H1 (cell line): Measurements from ENCODE around the gene PSORS1C2. TPM values are rescaled to one million over a fixed set of nuclear protein-coding genes. Genes with fewer than 3 reads are reported as not detected.

ENCODE experiments used
- CTCF ChIA-PET: fragments of 300-600 bp; sonication (Branson Sonifier 250); formaldehyde crosslinking; loops from one replicate; lab custom pipeline; 2021; ENCODE audit not compliant: partially characterized antibody; lab: Charles Lee
- POLR2A ChIA-PET: fragments of 300-600 bp; sonication (Branson Sonifier 250); formaldehyde crosslinking; loops from one replicate; lab custom pipeline; 2021; ENCODE audit warnings: inconsistent platforms; ENCODE audit not compliant: partially characterized antibody; lab: Charles Lee
- DNase-seq, 2 experiments: peaks; one replicate each; pipeline versions ENCODE4 v3.0.0 to v3.0.0-alpha.2; 2010 to 2022; ENCODE audit warnings: low spot score in 2 of 2, low read depth in 1 of 2, mixed read lengths in 1 of 2
- FAIRE-seq: peaks from 2 replicates; lab custom pipeline; 2011; peaks lifted over from hg19 to GRCh38; lab: Jason Lieb, UNC
- H2AFZ ChIP-seq: 2 replicates; pipeline ENCODE4 v1.8.1; 2012; ENCODE audit warnings: low read length, inconsistent platforms
- H2AK5ac ChIP-seq: 2 replicates; pipeline ENCODE4 v1.6.1; 2013; ENCODE audit warnings: low read depth, low read length
- H2BK120ac ChIP-seq: replicated peaks from 2 replicates; pipeline ENCODE3; 2013; ENCODE audit warnings: low read depth, low read length, inconsistent platforms
- H2BK12ac ChIP-seq: 2 replicates; pipeline ENCODE4 v1.6.1; 2013; ENCODE audit warnings: low read depth, low read length
- H2BK15ac ChIP-seq: 2 replicates; pipeline ENCODE4 v1.6.1; 2013; ENCODE audit warnings: low read length
- H2BK20ac ChIP-seq: 2 replicates; pipeline ENCODE4 v1.6.1; 2013; ENCODE audit warnings: low read length
- H2BK5ac ChIP-seq: 2 replicates; pipeline ENCODE4 v1.6.1; 2013; ENCODE audit warnings: low read depth, low read length
- H3K14ac ChIP-seq: 2 replicates; pipeline ENCODE4 v1.6.1; 2013; ENCODE audit warnings: inconsistent platforms; ENCODE audit not compliant: insufficient read length
- H3K18ac ChIP-seq: 2 replicates; pipeline ENCODE4 v1.6.1; 2013; ENCODE audit warnings: low read length; ENCODE audit errors: extremely low read depth
- H3K23ac ChIP-seq: 2 replicates; pipeline ENCODE4 v1.6.1; 2013; ENCODE audit warnings: inconsistent platforms; ENCODE audit not compliant: insufficient read length
- H3K23me2 ChIP-seq: 2 replicates; pipeline ENCODE4 v1.6.1; 2013; ENCODE audit warnings: low read depth, low read length
- H3K27ac ChIP-seq: 2 replicates; pipeline ENCODE4 v1.6.1; 2011; ENCODE audit warnings: low read depth, low read length, inconsistent platforms
- H3K27me3 ChIP-seq, 4 experiments: replicated peaks in 1 of 4; 1 replicate in 1 of 4; 2 replicates in 3 of 4; pipeline versions ENCODE4 v1.6.1 to v1.8.1; 2011 to 2013; ENCODE audit warnings: low read length in 3 of 4, mild to moderate bottlenecking in 3 of 4, inconsistent platforms in 2 of 4, mixed read lengths in 2 of 4, moderate library complexity in 1 of 4; ENCODE audit not compliant: control insufficient read depth in 3 of 4, insufficient read depth in 3 of 4; ENCODE audit errors: extremely low read depth in 1 of 4
- H3K36me3 ChIP-seq, 4 experiments: 2 replicates each; pipeline versions ENCODE4 v1.6.1 to v1.8.1; 2011 to 2013; ENCODE audit warnings: mild to moderate bottlenecking in 4 of 4, low read length in 3 of 4, moderate library complexity in 2 of 4, control low read depth in 1 of 4, inconsistent platforms in 1 of 4; ENCODE audit not compliant: insufficient read depth in 4 of 4, control insufficient read depth in 2 of 4
- H3K4ac ChIP-seq: replicated peaks from 2 replicates; pipeline ENCODE3; 2013; ENCODE audit warnings: low read length, low read depth, mixed read lengths, inconsistent platforms; ENCODE audit not compliant: insufficient read length
- H3K4me1 ChIP-seq, 4 experiments: replicated peaks in 1 of 4; 1 replicate in 1 of 4; 2 replicates in 3 of 4; pipeline versions ENCODE4 v1.6.1 to v1.8.1; 2011 to 2013; ENCODE audit warnings: low read length in 3 of 4, inconsistent platforms in 2 of 4, mixed read lengths in 1 of 4; ENCODE audit not compliant: insufficient read depth in 4 of 4, control insufficient read depth in 3 of 4
- H3K4me2 ChIP-seq, 2 experiments: 2 replicates each; pipeline versions ENCODE4 v1.6.1 to v1.8.1; 2011 to 2013; ENCODE audit warnings: low read depth in 2 of 2, low read length in 2 of 2, control low read depth in 1 of 2, inconsistent platforms in 1 of 2, mild to moderate bottlenecking in 1 of 2; ENCODE audit not compliant: insufficient read depth in 1 of 2
- H3K4me3 ChIP-seq, 4 experiments: fragments of 200-600, 300-600 bp in 1 of 4; sonication (generic), shearing (Covaris generic), sonication (Bioruptor Twin) in 1 of 4; 2 replicates each; pipeline versions ENCODE4 v1.5.1 to v1.8.1; 2011 to 2016; ENCODE audit warnings: low read length in 4 of 4, low read depth in 3 of 4, control low read depth in 2 of 4, inconsistent platforms in 2 of 4, mild to moderate bottlenecking in 2 of 4, mixed read lengths in 1 of 4, moderate library complexity in 1 of 4; ENCODE audit not compliant: insufficient read depth in 2 of 4; ENCODE audit errors: extremely low read depth in 1 of 4
- H3K56ac ChIP-seq: replicated peaks from 2 replicates; pipeline ENCODE3; 2013; ENCODE audit warnings: low read depth, mild to moderate bottlenecking, mixed read lengths, low read length, inconsistent platforms; ENCODE audit not compliant: insufficient read length
- H3K79me1 ChIP-seq: 2 replicates; pipeline ENCODE4 v1.6.1; 2013; ENCODE audit warnings: low read depth, low read length, control low read depth
- H3K79me2 ChIP-seq, 2 experiments: 2 replicates each; pipeline versions ENCODE4 v1.6.1 to v1.8.1; 2012 to 2013; ENCODE audit warnings: low read length in 2 of 2, mild to moderate bottlenecking in 2 of 2, inconsistent platforms in 1 of 2; ENCODE audit not compliant: insufficient read depth in 2 of 2, control insufficient read depth in 1 of 2
- H3K9ac ChIP-seq, 4 experiments: replicated peaks in 1 of 4; 1 replicate in 1 of 4; 2 replicates in 3 of 4; pipeline versions ENCODE4 v1.6.1 to v1.8.1; 2011 to 2013; ENCODE audit warnings: low read depth in 3 of 4, low read length in 3 of 4, control low read depth in 2 of 4, mild to moderate bottlenecking in 2 of 4, moderate library complexity in 2 of 4, inconsistent platforms in 1 of 4; ENCODE audit errors: extremely low read depth in 1 of 4
- H3K9me3 ChIP-seq, 2 experiments: 2 replicates each; pipeline versions ENCODE4 v1.6.1 to v1.8.1; 2012 to 2013; ENCODE audit warnings: mild to moderate bottlenecking in 2 of 2, moderate library complexity in 2 of 2, control low read depth in 1 of 2, inconsistent platforms in 1 of 2, low read depth in 1 of 2, low read length in 1 of 2, mixed read lengths in 1 of 2; ENCODE audit not compliant: insufficient read depth in 2 of 2
- H4K20me1 ChIP-seq, 2 experiments: replicated peaks in 1 of 2; 2 replicates each; pipeline versions ENCODE3 to v1.8.1; 2011 to 2013; ENCODE audit warnings: inconsistent platforms in 2 of 2, low read length in 2 of 2, mild to moderate bottlenecking in 1 of 2; ENCODE audit not compliant: insufficient read depth in 2 of 2, control insufficient read depth in 1 of 2
- H4K5ac ChIP-seq: 2 replicates; pipeline ENCODE4 v1.6.1; 2013; ENCODE audit warnings: low read length, low read depth, mixed read lengths, inconsistent platforms; ENCODE audit not compliant: insufficient read length
- H4K8ac ChIP-seq: 2 replicates; pipeline ENCODE4 v1.8.0; 2013; ENCODE audit warnings: mild to moderate bottlenecking, moderate library complexity, low read length, inconsistent platforms; ENCODE audit not compliant: insufficient read depth; ENCODE audit errors: extremely low read depth
- H4K91ac ChIP-seq: replicated peaks from 2 replicates; pipeline ENCODE3; 2013; ENCODE audit warnings: low read length, mixed read lengths, inconsistent platforms; ENCODE audit not compliant: insufficient read length
- CEBPB ChIP-seq: IDR thresholded peaks from 2 replicates; pipeline ENCODE4 v1.6.1; 2012; ENCODE audit warnings: low read depth, low read length
- JUN ChIP-seq: IDR thresholded peaks from 2 replicates; pipeline ENCODE4 v1.6.1; 2011; ENCODE audit warnings: low read depth, mild to moderate bottlenecking, improper control_type of control experiment, low read length
- KDM5A ChIP-seq: fragments of 200-600 bp; IDR thresholded peaks from 2 replicates; pipeline ENCODE4 v1.7.1; 2012; ENCODE audit warnings: mild to moderate bottlenecking, low read length, inconsistent platforms, mixed read lengths
- RBBP5 ChIP-seq: IDR thresholded peaks from 2 replicates; pipeline ENCODE4 v1.7.1; 2012; ENCODE audit warnings: low read depth, mild to moderate bottlenecking, inconsistent platforms, low read length, moderate library complexity, borderline replicate concordance
- SAP30 ChIP-seq: fragments of 300-600 bp; sonication (generic); IDR thresholded peaks from 2 replicates; pipeline ENCODE4 v1.7.1; 2012; ENCODE audit warnings: low read length, moderate library complexity, mild to moderate bottlenecking, inconsistent platforms; ENCODE audit not compliant: insufficient read depth, insufficient replicate concordance
- WGBS, 2 experiments: shearing (Covaris generic) in 1 of 2; methylation state at CpG; one replicate each; pipeline versions ENCODE4 v1.1.6 to v1.1.7; 2013 to 2015; ENCODE audit warnings: low lambda C conversion rate in 2 of 2, mixed read lengths in 2 of 2, inconsistent platforms in 1 of 2, low coverage in 1 of 2, missing lambda C conversion rate in 1 of 2; ENCODE audit not compliant: insufficient replicate concordance in 2 of 2, insufficient coverage in 1 of 2, insufficient read length in 1 of 2; ENCODE audit errors: extremely low coverage in 1 of 2, missing lambda C conversion rate in 1 of 2; 5-methylcytosine and 5-hydroxymethylcytosine counted together
- polyA plus RNA-seq, 7 experiments: library from polyadenylated mRNA; depleted of rRNA in 3 of 7; stranded (reverse) in 5 of 7; unstranded in 2 of 7; fragments of >200 nt in 5 of 7; fragments of 200-250 nt in 2 of 7; gene quantifications; 1 replicate in 5 of 7; 2 replicates in 1 of 7; 4 replicates in 1 of 7; pipeline versions ENCODE4 v1.2.1 to v1.2.3, GENCODE V29; 2011 to 2013; ENCODE audit warnings: missing spikeins in 2 of 7, mixed read lengths in 2 of 7
- total RNA-seq: library from RNA; stranded (reverse); fragmentation: NEBNext Ultra II Directional; extraction: Animal tissue kit (Norgen Biotek cat#: 25700); gene quantifications from 2 replicates; pipeline ENCODE4 v1.2.1, GENCODE V29; 2021

Gene PSORS1C2
- total and polyA plus RNA-seq, 2 of the 8 experiments (the other 6 are each of a cell fraction or from before 2014, with no cell fraction given): 0.11 TPM; not detected in 1

- H3K79me2 ChIP-seq: peaks cover 0 to 27% of the 10 kb centered on the region in 2 experiments; a peak in 2 of 4 replicates
- H3K9me3 ChIP-seq: no peaks in the 10 kb centered on the region; a peak in 1 of 4 replicates
- no peak overlapping the region for H3K4me3 ChIP-seq
- H3K4me1 ChIP-seq: peaks cover 9 to 24% (median 16%) of the 10 kb centered on the region in 4 experiments
- FAIRE-seq (no peak), DNase-seq (no peak)
- WGBS, 2 experiments: 85% methylated on average over 8 of the region's 8 CpGs; no CpG with 5 or more reads in 1 of the 2 experiments
- no peak overlapping the region for H4K5ac ChIP-seq
- H3K36me3 ChIP-seq: no peaks in the 10 kb centered on the region
- H2AFZ ChIP-seq: no peak overlapping the region
- no peaks in the 10 kb centered on the region for H4K20me1 ChIP-seq
- peak overlapping the region; percentile 90; the same call in 1 of the 2 replicates for H2BK12ac ChIP-seq
- peak overlapping the region; percentile 99 for H2BK15ac ChIP-seq
- H3K23ac ChIP-seq: no peak overlapping the region
- ChIA-PET CTCF (interaction anchor here (1.6 kb wide), 1 partner anchor 9 kb away, joined by 3 read pairs; no protein-coding TSS in a partner anchor), POLR2A (interaction anchor here (0.6 to 68.5 kb wide), 3 partner anchors 10 to 31 kb away, joined by 3 to 2251 read pairs (median 2251); partner anchors contain the start of genes CCHCR1, CDSN, POU5F1 and PSORS1C1)
- H4K91ac ChIP-seq: peak overlapping the region; percentile 68
- peak overlapping the region; percentile 70; the same call in 1 of the 2 replicates for H2AK5ac ChIP-seq
- no peak overlapping the region for H4K8ac ChIP-seq
- H2BK120ac ChIP-seq: no peak overlapping the region
- H3K56ac ChIP-seq: no peak overlapping the region
- 0 out of 2 replicates have a peak overlapping the region, but pooled peaks have one; percentile 10 for H2BK5ac ChIP-seq
- no peak overlapping the region for H3K9ac ChIP-seq
- H3K27ac ChIP-seq: no peak overlapping the region
- no peak overlapping the region for H3K14ac ChIP-seq
- H3K79me1 ChIP-seq: peaks cover 4% of the 10 kb centered on the region
- H3K27me3 ChIP-seq: no peaks in the 10 kb centered on the region
- no peak overlapping the region for H3K4me2 ChIP-seq
- no peak overlapping the region for H3K4ac ChIP-seq
- H2BK20ac ChIP-seq: peak overlapping the region; percentile 86; the same call in 1 of the 2 replicates
- H3K23me2 ChIP-seq: no peaks in the 10 kb centered on the region; the same call in 1 of the 2 replicates
- no peak overlapping the region; the same call in 1 of the 2 replicates for H3K18ac ChIP-seq
- TF ChIP-seq RBBP5 (no peak), JUN (no peak), CEBPB (no peak), SAP30 (no peak), KDM5A (no peak)
Observed at GRCh38 chr6:31178143-31179041, 39.5 kb upstream of the PSORS1C2 start.
